Activated naive CD8-positive, alpha-beta T cell treated with anti-CD3 and anti-CD28 coated beads, Interleukin-2, amount 10 ng/mL, durations not matched to agents 7 days and 5 days (primary cell): ENCODE results near the gene PMM2. TPM values are rescaled to one million over a fixed set of nuclear protein-coding genes. Genes with fewer than 3 reads are reported as not detected.
"Not testable (repeated sequence)": the region's sequence is repeated elsewhere in the genome, so short reads cannot be mapped to it uniquely, and the experiment has no call there.

ENCODE experiments used
- ATAC-seq: fragments of 150-1000 bp; cut with Tn5 transposase; one replicate; pipeline ENCODE4 v1.10.0; 2021; ENCODE audit warnings: low read depth, moderate library complexity
- POLR2A ChIA-PET: fragments of 350-600 bp; sonication (Branson Sonifier 250); formaldehyde crosslinking; loops from one replicate; lab custom pipeline; 2021; ENCODE audit warnings: antibody characterized with exemption; lab: Charles Lee
- DNase-seq: peaks from one replicate; pipeline ENCODE4 v3.0.0; 2021
- H3K27ac Mint-ChIP-seq: one replicate; pipeline ENCODE4 v1.8.0; 2022; ENCODE audit warnings: mild to moderate bottlenecking, mixed read lengths
- H3K27me3 Mint-ChIP-seq: one replicate; pipeline ENCODE4 v1.8.0; 2022; ENCODE audit warnings: mild to moderate bottlenecking, moderate library complexity, mixed read lengths
- H3K36me3 Mint-ChIP-seq: one replicate; pipeline ENCODE4 v1.8.0; 2021; ENCODE audit warnings: mild to moderate bottlenecking, mixed read lengths
- H3K4me1 Mint-ChIP-seq: one replicate; pipeline ENCODE4 v1.8.0; 2021; ENCODE audit warnings: mixed read lengths
- H3K4me3 Mint-ChIP-seq: one replicate; pipeline ENCODE4 v1.8.0; 2022; ENCODE audit warnings: mild to moderate bottlenecking, moderate library complexity, mixed read lengths
- H3K9me3 Mint-ChIP-seq: one replicate; pipeline ENCODE4 v1.8.0; 2021; ENCODE audit warnings: mixed read lengths
- total RNA-seq, 2 experiments: library from RNA; stranded (reverse); gene quantifications; one replicate each; pipeline ENCODE4 v1.2.3, GENCODE V29; 2021

Gene PMM2
- total RNA-seq, 2 experiments from 2014 or later: 36.4 to 38.5 TPM

GRCh38 chr16:8873866-8874195 lies 76.2 kb downstream of the PMM2 start:
- H3K27ac Mint-ChIP-seq, H3K4me3 Mint-ChIP-seq, H3K27me3 Mint-ChIP-seq, H3K36me3 Mint-ChIP-seq, ATAC-seq, DNase-seq, H3K9me3 Mint-ChIP-seq: not testable (repeated sequence)
- POLR2A ChIA-PET: interaction anchor here (1.2 kb wide), 1 partner anchor 57 kb away, joined by 4 read pairs; no protein-coding TSS in a partner anchor
- peaks cover 34% of the 10 kb centered on the region for H3K4me1 Mint-ChIP-seq

GRCh38 chr16:8874388-8874787 lies 76.7 kb downstream of the PMM2 start:
- Mint-ChIP-seq H3K9me3 (no peaks in the 10 kb centered on the region), H3K4me1 (peaks cover 31% of the 10 kb centered on the region), H3K36me3 (no peaks in the 10 kb centered on the region), H3K27me3 (no peaks in the 10 kb centered on the region), H3K27ac (peak overlapping the region; percentile 72), H3K4me3 (peak overlapping the region; percentile 39)
- POLR2A ChIA-PET: interaction anchor here (1.2 kb wide), 1 partner anchor 57 kb away, joined by 4 read pairs; no protein-coding TSS in a partner anchor
- DNase-seq (no peak), ATAC-seq (no peak)

- not testable (repeated sequence) for H3K9me3 Mint-ChIP-seq, H3K27me3 Mint-ChIP-seq, H3K27ac Mint-ChIP-seq, DNase-seq, ATAC-seq, H3K36me3 Mint-ChIP-seq, H3K4me3 Mint-ChIP-seq
- H3K4me1 Mint-ChIP-seq: peaks cover 32% of the 10 kb centered on the region
- POLR2A ChIA-PET: interaction anchor here (0.7 kb wide), 1 partner anchor 18 kb away, joined by 3 read pairs; no protein-coding TSS in a partner anchor
These were observed 77.7 kb downstream of the PMM2 start for GRCh38 chr16:8875317-8875716.

DNA sequence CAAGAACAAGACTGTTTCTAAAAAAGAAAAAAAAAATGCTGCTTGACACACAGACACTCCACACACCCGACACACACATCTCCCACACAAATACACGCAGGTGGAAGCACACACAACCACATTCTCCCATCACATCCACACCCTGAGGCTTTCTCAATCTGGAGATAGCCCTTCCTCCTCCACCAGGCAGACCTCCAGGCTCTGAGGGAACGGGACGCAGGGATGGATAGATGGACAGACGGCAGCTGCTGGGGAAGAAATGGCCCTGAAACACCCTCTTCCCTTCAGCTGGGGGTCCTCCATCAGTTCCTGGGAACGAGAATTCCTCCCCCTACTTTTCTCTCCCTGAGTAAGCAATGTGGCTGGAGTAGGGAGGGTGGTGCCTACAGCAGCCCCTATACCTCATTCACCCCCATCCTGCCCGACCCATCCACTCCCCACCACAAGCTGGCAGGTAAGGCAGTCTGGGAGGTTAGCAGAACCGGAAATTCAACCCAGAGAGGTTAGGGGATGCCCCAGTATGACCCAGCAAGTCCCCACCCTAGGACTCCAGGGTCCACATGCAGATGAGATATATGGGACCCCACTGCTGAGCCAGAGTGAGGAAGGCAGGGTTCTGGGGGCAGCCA lies 80.4 kb downstream of the PMM2 start:
- POLR2A ChIA-PET: interaction anchor here (4.7 kb wide), 1 partner anchor 9 kb away, joined by 40 read pairs; the partner anchor contains the start of gene CARHSP1
- peak; percentile 37 for ATAC-seq
- no peaks in the 10 kb centered on the region for H3K27me3 Mint-ChIP-seq

GRCh38 chr16:8878523-8878911 lies 80.9 kb downstream of the PMM2 start:
- Mint-ChIP-seq H3K4me1 (peaks cover 22% of the 10 kb centered on the region), H3K27ac (no peak overlapping the region), H3K27me3 (no peaks in the 10 kb centered on the region), H3K9me3 (no peaks in the 10 kb centered on the region), H3K4me3 (no peak overlapping the region), H3K36me3 (no peaks in the 10 kb centered on the region)
- DNase-seq (no peak), ATAC-seq (no peak)
- POLR2A ChIA-PET: interaction anchor here (4.7 kb wide), 1 partner anchor 10 kb away, joined by 40 read pairs; the partner anchor contains the start of gene CARHSP1

More for the DNA sequence above, 80.4 kb downstream of the PMM2 start:
- peak overlapping the region; percentile 25 for H3K27ac Mint-ChIP-seq
- no peak for DNase-seq
- peaks cover 22% of the 10 kb centered on the region for H3K4me1 Mint-ChIP-seq
- H3K36me3 Mint-ChIP-seq: no peaks in the 10 kb centered on the region
- no peak overlapping the region for H3K4me3 Mint-ChIP-seq
- no peaks in the 10 kb centered on the region for H3K9me3 Mint-ChIP-seq

DNA sequence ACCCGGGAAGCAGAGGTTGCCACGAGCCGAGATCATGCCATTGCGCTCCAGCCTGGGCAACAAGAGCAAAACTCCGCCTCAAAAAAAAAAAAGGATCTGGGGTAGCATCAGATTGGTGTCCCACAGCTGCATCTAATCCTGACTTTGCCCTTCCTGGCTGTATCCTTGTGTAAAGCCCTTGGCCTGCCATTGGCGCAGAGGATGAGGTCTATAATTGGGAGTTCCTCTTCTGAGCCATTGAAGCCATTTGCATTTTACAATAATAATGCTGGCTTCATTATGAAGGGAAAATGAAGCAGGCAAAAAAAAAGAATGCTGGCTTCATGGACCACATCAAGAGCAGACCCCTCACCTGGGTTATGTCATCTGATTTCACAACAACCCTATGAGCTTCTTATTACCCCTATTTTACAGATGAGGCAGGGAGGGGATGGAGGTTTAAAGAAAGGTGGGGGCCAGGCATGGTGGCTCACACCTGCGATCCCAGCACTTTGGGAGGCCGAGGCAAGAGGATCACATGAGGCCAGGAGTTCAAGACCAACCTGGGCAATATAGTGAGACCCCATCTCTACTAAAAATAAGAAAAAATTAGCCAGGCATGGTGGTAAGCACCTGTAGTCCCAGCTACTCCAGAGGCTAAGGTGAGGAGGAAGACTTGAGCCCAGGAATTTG lies 83.3 kb downstream of the PMM2 start:
- Mint-ChIP-seq H3K27me3 (peaks cover 6% of the 10 kb centered on the region), H3K27ac (no peak overlapping the region), H3K4me1 (peaks cover 13% of the 10 kb centered on the region), H3K9me3 (no peaks in the 10 kb centered on the region), H3K4me3 (no peak overlapping the region), H3K36me3 (no peaks in the 10 kb centered on the region)
- no peak for ATAC-seq
- no peak for DNase-seq
- POLR2A ChIA-PET: interaction anchor here (0.5 to 4.7 kb wide), 6 partner anchors 12 to 253 kb away, joined by 3 to 40 read pairs (median 4); partner anchors contain the start of genes CARHSP1, PMM2 and TMEM186

DNA sequence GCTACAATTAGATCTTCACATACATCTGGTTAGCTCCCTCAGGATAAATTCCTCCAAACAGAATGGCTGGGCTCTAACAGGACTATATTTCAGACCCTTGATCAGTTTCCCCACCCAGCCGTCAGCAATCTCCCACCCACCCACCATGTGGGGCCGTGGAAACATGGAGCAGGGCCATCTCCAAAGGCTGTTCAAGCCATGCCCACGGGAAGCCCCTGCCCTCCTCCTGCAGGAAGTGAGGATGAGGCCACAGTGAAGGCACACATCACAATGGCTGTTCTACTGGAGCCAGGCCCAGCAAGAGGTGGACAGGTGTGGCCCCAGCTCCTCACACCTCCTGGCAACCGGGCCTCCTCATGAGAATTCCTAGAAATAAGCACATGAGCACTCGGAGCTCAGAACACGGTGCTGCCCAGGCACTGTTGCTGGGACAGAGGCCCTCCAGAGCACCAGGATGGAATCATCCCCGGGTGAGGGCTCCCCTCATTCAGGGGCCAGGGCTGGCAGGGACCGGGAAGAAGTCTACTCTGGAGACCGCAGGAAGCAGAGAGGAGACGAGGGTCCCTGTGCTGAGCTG lies 84.5 kb downstream of the PMM2 start, which contains the start of gene LITAFD:
Gene LITAFD (plus strand): TSS at position 311 of the 577 bp plus-strand sequence. CDS start 2,005 bp downstream, outside the sequence.
- Mint-ChIP-seq H3K27ac (no peak within 1 kb of the TSS), H3K9me3 (no peaks in the 10 kb centered on the region), H3K4me1 (peaks cover 13% of the 10 kb centered on the region), H3K4me3 (no peak within 1 kb of the TSS), H3K36me3 (peaks cover under 1% of the 10 kb centered on the region), H3K27me3 (peaks cover 6% of the 10 kb centered on the region)
- POLR2A ChIA-PET: interaction anchor here (4.7 kb wide), 1 partner anchor 13 kb away, joined by 40 read pairs; the partner anchor contains the start of gene CARHSP1
- DNase-seq (no peak), ATAC-seq (no peak)

DNA sequence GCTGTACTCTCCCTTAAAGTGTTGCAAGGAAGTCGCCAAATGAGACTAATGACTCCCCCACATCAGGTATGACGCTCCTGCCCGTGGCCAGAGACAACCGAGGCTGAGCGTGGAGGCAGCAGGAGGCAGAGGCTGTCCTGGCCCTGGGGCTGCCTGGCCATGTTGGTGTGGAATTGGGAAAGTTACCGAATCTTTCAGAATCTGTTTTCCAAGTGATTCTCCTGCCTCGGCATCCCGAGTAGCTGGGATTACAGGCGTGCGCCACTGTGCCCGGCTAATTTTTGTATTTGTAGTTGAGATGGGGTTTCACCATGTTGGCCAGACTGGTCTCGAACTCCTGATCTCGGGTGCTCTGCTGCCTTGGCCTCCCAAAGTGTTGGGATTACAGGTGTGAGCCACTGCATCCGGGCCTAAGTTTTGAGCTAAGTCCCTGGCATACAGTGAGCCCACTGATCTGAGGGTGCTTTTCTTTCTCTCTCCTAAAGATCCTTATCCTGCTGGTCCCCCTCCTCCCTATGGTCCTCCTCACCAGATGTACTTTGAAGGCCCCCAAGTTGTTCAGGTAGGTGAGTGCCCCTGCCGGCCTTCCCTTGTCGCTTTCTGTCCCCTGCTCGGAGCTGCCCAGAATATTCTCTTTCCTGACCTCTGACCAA lies 85.2 kb downstream of the PMM2 start:
- Mint-ChIP-seq H3K36me3 (peaks cover 4% of the 10 kb centered on the region), H3K4me1 (peaks cover 11% of the 10 kb centered on the region), H3K27me3 (peaks cover 6% of the 10 kb centered on the region), H3K9me3 (no peaks in the 10 kb centered on the region), H3K27ac (no peak overlapping the region), H3K4me3 (no peak overlapping the region)
- no peak for ATAC-seq
- no peak for DNase-seq
- POLR2A ChIA-PET: no interaction called here

DNA sequence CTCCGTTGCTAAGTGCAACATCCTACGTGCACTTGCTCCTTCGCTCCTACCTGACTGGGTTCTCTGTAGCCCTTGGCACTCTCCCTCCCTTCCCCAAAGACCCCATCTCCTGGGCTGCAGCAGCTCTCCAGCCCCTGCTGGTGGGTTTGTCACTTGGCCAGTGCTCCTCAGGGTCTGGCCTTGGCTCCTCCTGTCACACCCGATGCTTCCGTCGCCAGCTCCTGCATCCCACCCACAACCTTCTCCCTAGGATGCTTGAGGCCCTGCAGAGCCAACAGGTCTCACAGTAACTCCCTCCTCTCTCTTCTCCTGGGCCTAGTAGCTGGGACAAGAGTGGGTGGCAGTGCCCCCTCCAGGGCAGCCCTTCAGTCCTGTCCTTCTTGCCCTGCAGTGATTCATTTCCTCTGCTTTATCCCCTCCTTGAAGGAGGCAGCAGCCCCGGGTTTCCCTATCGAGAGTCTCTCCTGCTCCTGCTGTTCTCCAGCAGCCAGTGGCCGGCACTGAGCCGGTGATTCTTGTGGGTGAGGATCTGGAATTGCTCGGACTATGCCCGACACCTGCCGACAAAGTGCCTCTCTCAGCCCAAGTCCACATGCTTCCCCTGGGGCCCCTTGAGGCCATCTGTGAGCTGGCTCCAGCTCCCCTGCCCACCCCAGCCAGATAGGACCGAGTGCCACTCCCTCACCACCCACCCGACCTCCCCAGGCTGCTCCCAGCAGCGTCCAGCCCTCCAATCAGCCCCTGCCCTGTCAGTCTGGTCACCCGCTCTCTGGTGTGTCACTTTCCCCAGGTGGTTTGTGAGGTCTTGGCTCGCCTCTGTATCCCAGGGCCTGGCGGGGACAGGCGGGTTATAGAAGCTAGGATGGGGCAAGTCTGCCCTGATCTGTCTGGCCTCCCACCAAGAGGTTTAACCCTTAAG lies 88.3 kb downstream of the PMM2 start:
- H3K36me3 Mint-ChIP-seq: peaks cover 4% of the 10 kb centered on the region
- POLR2A ChIA-PET: no interaction called here
- ATAC-seq (peak; percentile 12), DNase-seq (no peak)
- peaks cover 6% of the 10 kb centered on the region for H3K27me3 Mint-ChIP-seq
- H3K4me1 Mint-ChIP-seq: no peaks in the 10 kb centered on the region
- H3K4me3 Mint-ChIP-seq: no peak overlapping the region
- H3K27ac Mint-ChIP-seq: no peak overlapping the region
- no peaks in the 10 kb centered on the region for H3K9me3 Mint-ChIP-seq

- peaks cover 6% of the 10 kb centered on the region for H3K27me3 Mint-ChIP-seq
- no peak for DNase-seq
- H3K4me1 Mint-ChIP-seq: no peaks in the 10 kb centered on the region
- ATAC-seq: no peak
- H3K27ac Mint-ChIP-seq: no peak overlapping the region
- POLR2A ChIA-PET: no interaction called here
- peaks cover 12% of the 10 kb centered on the region for H3K36me3 Mint-ChIP-seq
- no peaks in the 10 kb centered on the region for H3K9me3 Mint-ChIP-seq
- H3K4me3 Mint-ChIP-seq: no peak overlapping the region
These were observed 89.2 kb downstream of the PMM2 start for GRCh38 chr16:8886593-8887430.

DNA sequence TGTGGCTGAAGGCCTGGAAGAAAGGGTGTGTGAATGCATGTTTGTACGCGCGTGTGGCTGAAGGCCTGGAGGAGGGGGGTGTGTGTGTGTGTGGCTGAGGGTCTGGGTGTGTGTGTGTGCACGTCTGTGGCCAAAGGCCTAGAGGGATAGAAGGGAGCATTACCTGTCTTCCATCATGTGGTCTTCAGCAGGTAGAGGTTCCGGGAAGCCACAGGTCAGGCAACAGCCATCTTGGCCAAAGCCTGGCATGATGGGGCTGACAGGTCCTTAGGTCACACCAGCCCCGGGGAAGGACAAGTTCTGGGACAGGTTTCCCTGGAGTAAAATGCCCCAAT lies 89.8 kb downstream of the PMM2 start:
- H3K4me3 Mint-ChIP-seq: no peak overlapping the region
- no peaks in the 10 kb centered on the region for H3K9me3 Mint-ChIP-seq
- H3K4me1 Mint-ChIP-seq: no peaks in the 10 kb centered on the region
- H3K36me3 Mint-ChIP-seq: peaks cover 13% of the 10 kb centered on the region
- H3K27me3 Mint-ChIP-seq: peaks cover 6% of the 10 kb centered on the region
- POLR2A ChIA-PET: no interaction called here
- no peak for ATAC-seq
- no peak for DNase-seq
- H3K27ac Mint-ChIP-seq: no peak overlapping the region
